Mucosa of gallbladder (tissue), 1 donor: ENCODE results near the gene LCNL1. TPM values are rescaled to one million over a fixed set of nuclear protein-coding genes. Genes with fewer than 3 reads are reported as not detected.
"Not testable (repeated sequence)": the region's sequence is repeated elsewhere in the genome, so short reads cannot be mapped to it uniquely, and the experiment has no call there.

Experiments used
- DNase-seq: peaks from one replicate; pipeline ENCODE4 v3.0.0-alpha.2; 2020; ENCODE audit warnings: low spot score
- total RNA-seq: library from RNA; stranded (reverse); gene quantifications from one replicate; pipeline ENCODE4 v1.2.1, GENCODE V29; 2021
- donor health status: DM: no; HTN: no; CAD: no.

Gene LCNL1
- total RNA-seq, 1 donor from 2014 or later: 0.92 TPM

DNA sequence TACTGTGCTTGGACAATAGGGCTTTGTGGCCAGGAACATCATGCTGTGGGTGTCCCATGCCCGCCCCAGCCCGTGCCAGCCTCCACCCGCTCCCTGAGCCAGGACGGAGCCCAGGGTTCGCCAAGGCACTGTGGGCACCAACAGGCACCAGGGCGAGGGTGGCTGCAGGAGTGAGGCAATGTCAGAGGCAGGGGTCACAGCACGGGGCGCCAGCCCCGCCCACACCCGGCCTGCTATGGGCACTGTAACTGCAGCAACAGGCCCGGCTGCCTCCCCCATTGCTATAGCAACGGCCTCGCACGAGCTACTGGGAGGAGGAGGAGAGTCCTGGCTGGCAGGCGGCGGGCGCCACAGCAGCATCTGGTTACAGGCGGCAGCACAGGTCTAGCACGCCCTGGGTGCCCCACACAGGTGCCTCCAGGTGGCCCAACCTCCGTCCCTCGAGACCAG is 42.7 kb downstream of the LCNL1 start:
- DNase-seq: peak; percentile 90

- DNase-seq: no peak
These were observed 43.6 kb downstream of the LCNL1 start for GRCh38 chr9:137026384-137026783.

DNA sequence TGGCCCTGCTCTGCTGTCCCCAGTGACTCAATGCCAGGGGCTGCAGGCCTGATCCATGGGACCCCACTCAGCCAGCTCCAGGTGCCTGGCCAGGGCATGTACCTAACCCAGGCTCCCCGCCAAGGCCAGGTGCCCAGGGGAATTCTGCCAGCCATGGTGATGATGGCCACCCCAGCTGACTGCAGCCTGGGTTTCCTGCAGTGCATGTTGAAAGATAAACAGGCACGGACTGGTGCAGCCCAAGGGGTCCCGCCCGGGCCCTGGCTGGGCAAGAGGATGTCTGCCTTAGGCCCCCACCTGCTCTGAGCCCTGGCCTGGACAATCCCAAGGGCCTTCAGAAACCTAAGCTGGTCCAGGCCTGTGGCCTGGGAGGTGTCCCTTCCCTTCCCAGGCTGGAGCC is 44.0 kb downstream of the LCNL1 start:
- DNase-seq: no peak

GRCh38 chr9:137027369-137028262 is 44.8 kb downstream of the LCNL1 start, which contains the start of gene ABCA2:
Gene ABCA2 (minus strand): TSS chr9:137028237. CDS start chr9:137028140, 97 bp downstream.
- no peak for DNase-seq

DNA sequence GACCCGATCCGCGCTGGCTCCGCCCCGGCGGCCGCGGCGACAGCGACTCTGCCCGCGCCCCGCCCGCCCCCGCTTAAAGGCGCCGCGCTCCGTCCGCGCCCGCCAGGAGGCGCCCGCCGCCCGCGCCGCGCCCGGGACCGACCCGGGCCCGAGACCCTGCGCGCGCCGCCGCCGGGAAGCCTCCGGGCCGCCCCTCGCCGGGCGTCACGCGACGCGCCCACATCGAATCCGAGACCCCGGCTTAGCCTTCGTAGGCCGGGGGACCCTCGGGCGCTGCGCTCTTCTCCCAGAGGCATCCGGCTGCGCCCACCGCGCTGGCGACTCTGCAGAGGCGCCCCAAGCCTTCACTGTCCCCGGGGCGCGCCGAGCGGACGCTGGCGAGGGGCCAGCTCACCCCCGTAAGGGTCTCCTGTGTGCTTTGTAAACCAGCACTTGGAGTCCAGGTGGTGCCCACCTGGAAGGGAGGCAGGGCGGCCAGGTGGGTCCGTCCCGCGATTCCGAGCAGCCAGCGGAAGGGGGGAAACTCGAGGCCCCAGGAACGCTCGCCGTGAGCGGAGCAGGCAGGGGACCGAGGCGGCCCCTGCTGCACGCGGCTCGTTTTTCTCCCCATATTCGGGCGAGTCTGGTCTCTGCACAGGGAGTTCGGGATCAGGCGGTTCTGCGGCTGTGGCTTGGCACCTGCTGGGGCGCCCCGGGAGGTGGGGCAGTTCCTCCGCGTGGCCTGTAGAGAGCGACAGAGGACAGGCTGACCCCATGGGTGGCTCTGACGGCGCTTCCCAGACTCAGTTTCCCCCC is 45.7 kb downstream of the LCNL1 start:
- peak; percentile 59 for DNase-seq

DNA sequence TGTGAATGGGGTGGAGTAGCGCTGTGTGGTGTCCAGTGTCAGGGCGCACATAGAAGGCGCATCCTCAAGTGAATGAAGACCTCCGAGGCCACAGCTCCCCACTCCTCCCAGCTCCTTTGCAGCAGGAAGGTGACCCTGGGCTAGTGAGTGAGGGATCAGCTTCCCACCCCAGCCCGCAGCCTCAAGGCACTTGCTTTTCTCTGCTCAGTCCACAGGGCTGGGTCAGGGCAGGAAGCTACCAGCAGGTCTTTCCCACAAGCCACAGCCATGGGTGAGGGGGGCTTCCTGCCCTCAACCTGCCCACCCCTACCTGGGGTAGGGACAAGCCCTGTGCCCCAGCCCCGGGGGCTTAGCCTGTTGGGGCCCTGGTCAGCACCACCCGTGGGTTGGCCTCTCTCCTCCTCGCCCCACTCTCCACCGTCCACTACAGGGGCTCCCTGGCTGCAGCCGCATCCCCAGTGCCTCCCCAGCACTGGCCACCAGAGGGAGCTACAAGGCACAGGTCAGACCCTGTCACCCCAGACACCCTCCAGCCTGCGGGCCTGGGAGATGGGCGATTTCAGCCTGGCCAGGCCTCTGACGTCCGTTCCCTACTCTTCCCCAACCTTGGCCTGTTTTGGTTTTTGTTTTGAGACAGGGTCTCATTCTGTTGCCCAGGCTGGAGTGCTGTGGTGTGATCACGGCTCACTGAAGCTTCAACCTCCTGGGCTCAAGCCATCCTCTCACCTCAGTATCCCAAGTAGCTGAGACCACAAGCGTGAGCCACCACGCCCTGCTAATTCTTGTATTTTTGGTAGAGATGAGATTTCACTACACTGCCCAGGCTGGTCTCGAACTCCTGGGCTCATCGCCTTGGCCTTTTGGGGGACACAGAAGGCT is 46.5 kb downstream of the LCNL1 start:
- DNase-seq: peak; percentile 77

GRCh38 chr9:137030006-137030405 is 47.2 kb downstream of the LCNL1 start:
- DNase-seq: no peak

DNA sequence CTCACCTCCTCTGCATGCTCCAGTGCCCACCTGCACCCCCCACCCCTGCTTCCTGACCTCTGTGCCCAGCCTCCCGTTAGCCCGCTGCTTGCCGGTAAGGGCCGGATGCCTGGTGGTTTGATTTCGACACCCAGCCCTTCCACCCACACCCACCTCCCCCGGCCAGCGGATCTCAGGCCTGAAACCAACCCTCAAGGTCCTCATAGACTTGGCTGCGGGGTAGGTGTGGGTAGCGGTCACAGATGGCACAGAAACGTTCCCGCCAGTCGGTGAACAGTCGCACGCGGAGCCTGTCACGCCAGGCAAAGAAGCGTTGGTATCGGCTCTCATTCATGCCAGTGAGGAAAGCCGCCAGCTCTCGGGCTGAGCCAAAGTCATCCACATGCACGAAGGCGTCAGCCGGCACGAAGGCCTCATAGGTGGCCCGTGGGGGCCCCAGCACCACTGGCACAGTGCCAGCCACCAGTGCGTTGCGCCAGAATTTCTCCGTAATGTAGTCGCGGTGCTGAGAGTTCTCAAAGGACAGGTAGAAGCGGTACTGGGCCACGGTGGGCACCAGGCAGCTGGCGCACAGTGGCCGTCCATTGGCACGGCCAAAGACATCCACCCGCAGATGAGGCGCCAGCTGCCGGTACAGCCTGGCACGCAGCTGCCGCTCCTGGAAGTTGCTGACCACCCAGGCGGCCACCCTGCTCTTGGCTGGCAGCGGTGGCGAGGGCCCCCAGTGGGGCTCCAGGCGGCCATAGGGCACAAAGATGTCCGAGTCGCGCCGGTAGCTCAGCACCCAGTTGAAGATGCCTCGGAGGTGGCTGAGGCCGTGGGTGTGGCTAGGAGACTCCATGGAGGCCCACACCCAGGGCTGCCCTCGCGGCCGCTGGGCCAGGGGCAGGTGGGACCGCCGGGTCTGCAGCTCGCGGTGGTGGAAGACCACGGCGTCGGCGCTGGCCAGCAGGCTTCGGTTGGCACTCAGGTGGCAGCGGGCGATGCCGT is 48.0 kb downstream of the LCNL1 start:
- DNase-seq: no peak

- no peak for DNase-seq
These were observed 49.3 kb downstream of the LCNL1 start, which contains the start of gene FUT7 for GRCh38 chr9:137031904-137032640. Gene FUT7 (minus strand): TSS chr9:137032088. CDS start chr9:137031991, 97 bp downstream.

GRCh38 chr9:137032858-137033257 is 50.1 kb downstream of the LCNL1 start:
- no peak for DNase-seq

DNA sequence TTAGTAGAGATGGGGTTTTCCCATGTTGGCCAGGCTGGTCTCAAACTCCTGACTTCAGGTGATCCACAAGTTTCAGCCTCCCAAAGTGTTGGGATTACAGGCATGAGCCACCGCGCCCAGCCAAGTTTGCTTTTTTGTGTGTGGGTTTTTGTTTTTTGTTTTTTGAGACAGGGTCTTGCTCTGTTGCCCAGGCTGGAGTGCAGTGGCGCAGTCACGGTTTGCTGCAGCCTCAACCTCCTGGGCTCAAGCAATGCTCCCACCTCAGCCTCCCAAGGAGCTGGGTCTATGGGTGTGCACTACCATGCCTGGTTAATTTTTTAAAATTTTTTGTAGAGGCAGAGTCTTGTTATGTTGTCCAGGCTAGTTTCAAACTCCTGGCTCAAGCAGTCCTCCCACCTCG is 50.7 kb downstream of the LCNL1 start:
- DNase-seq: not testable (repeated sequence)

GRCh38 chr9:137034039-137034708 is 51.4 kb downstream of the LCNL1 start:
- DNase-seq: no peak

- peak; percentile 84 for DNase-seq
These were observed 52.1 kb downstream of the LCNL1 start for GRCh38 chr9:137034709-137035506.

Other genes with a start within 250 kb of the LCNL1 start
- 11.4 TPM for gene LCN10, start 240.1 kb upstream of the LCNL1 start, total RNA-seq
- 12.8 TPM for gene LCN6, start 234.5 kb upstream of the LCNL1 start, total RNA-seq
- not detected for gene LCN8, start 224.8 kb upstream of the LCNL1 start, total RNA-seq
- gene LCN15, start 218.5 kb upstream of the LCNL1 start, total RNA-seq: not detected
- 81.3 TPM for gene TMEM141, start 191.6 kb upstream of the LCNL1 start, total RNA-seq
- gene CCDC183, start 186.7 kb upstream of the LCNL1 start, total RNA-seq: 2.3 TPM
- gene RABL6, start 175.0 kb upstream of the LCNL1 start, total RNA-seq: 91.0 TPM
- gene AJM1, start 140.5 kb upstream of the LCNL1 start, total RNA-seq: 19.4 TPM
- gene PHPT1, start 133.6 kb upstream of the LCNL1 start, total RNA-seq: 150 TPM
- gene MAMDC4, start 130.6 kb upstream of the LCNL1 start, total RNA-seq: 38.6 TPM
- gene EDF1, start 116.7 kb upstream of the LCNL1 start, total RNA-seq: 342 TPM
- gene TRAF2, start 96.5 kb upstream of the LCNL1 start, total RNA-seq: 19.6 TPM
- 144 TPM for gene FBXW5, start 38.3 kb upstream of the LCNL1 start, total RNA-seq
- 110 TPM for gene C8G, start 37.8 kb upstream of the LCNL1 start, total RNA-seq
- gene LCN12, start 30.7 kb upstream of the LCNL1 start, total RNA-seq: 10.0 TPM
- gene PTGDS, start 5.5 kb upstream of the LCNL1 start, total RNA-seq: 481 TPM
- gene PAXX, start 9.4 kb downstream of the LCNL1 start, total RNA-seq: 51.2 TPM
- 2.2 TPM for gene CLIC3, start 13.6 kb downstream of the LCNL1 start, total RNA-seq
- 298 TPM for gene ABCA2, start 45.2 kb downstream of the LCNL1 start, total RNA-seq
- 0.26 TPM for gene FUT7, start 49.1 kb downstream of the LCNL1 start, total RNA-seq
- 376 TPM for gene NPDC1, start 63.2 kb downstream of the LCNL1 start, total RNA-seq
- gene ENTPD2, start 71.1 kb downstream of the LCNL1 start, total RNA-seq: 41.1 TPM
- 2.4 TPM for gene SAPCD2, start 87.6 kb downstream of the LCNL1 start, total RNA-seq
- gene UAP1L1, start 94.5 kb downstream of the LCNL1 start, total RNA-seq: 10.5 TPM
- gene MAN1B1, start 104.0 kb downstream of the LCNL1 start, total RNA-seq: 59.8 TPM
- 199 TPM for gene DPP7, start 131.7 kb downstream of the LCNL1 start, total RNA-seq
- gene GRIN1, start 156.2 kb downstream of the LCNL1 start, total RNA-seq: 0.83 TPM
- 0.43 TPM for gene LRRC26, start 187.1 kb downstream of the LCNL1 start, total RNA-seq
- gene TMEM210, start 189.1 kb downstream of the LCNL1 start, total RNA-seq: not detected
- gene ANAPC2, start 205.6 kb downstream of the LCNL1 start, total RNA-seq: 64.6 TPM
- 65.7 TPM for gene SSNA1, start 205.7 kb downstream of the LCNL1 start, total RNA-seq
- gene TPRN, start 217.7 kb downstream of the LCNL1 start, total RNA-seq: 74.4 TPM
- gene TMEM203, start 222.7 kb downstream of the LCNL1 start, total RNA-seq: 37.6 TPM
- gene NDOR1, start 222.7 kb downstream of the LCNL1 start, total RNA-seq: 29.5 TPM
- 16.8 TPM for gene RNF208, start 239.2 kb downstream of the LCNL1 start, total RNA-seq
- 0.78 TPM for gene CYSRT1, start 242.2 kb downstream of the LCNL1 start, total RNA-seq
- gene RNF224, start 244.5 kb downstream of the LCNL1 start, total RNA-seq: 0.95 TPM
- gene SLC34A3, start 247.9 kb downstream of the LCNL1 start, total RNA-seq: 0.49 TPM